HCT116 (cell line): Measurements from ENCODE around the gene VAV2. TPM values are rescaled to one million over a fixed set of nuclear protein-coding genes. Genes with fewer than 3 reads are reported as not detected.

Source experiments
- ATAC-seq: fragments of 200-7000 bp; cut with Tn5 transposase; 2 replicates; pipeline ENCODE4 v1.9.1; 2020; ENCODE audit warnings: mild to moderate bottlenecking, moderate library complexity
- BruUV-seq: library from RNA; stranded (reverse); fragments of 400-500 nt; replicated peaks from 2 replicates; lab custom pipeline; 2021; lab: Mats Ljungman, UMichigan
- CTCF ChIA-PET: fragments of 300-600 bp; sonication (Branson Sonifier 250); formaldehyde crosslinking; loops from one replicate; lab custom pipeline; 2021; ENCODE audit warnings: antibody characterized with exemption; lab: Charles Lee
- POLR2A ChIA-PET: fragments of 300-600, 350-600 bp; sonication (Branson Sonifier 250); formaldehyde crosslinking; loops from one replicate; lab custom pipeline; 2021; ENCODE audit warnings: antibody characterized with exemption; lab: Charles Lee
- RAD21 ChIA-PET, 2 experiments: fragments of 300-600 bp; sonication (Branson Sonifier 250); formaldehyde crosslinking; loops; one replicate each; lab custom pipeline; 2023; ENCODE audit warnings: low total read pairs in 2 of 2; ENCODE audit not compliant: uncharacterized antibody in 2 of 2, unreplicated experiment in 2 of 2, low non-redundant PET in 1 of 2; lab: Charles Lee
- DNase-seq: peaks from one replicate; pipeline ENCODE4 v3.0.0-alpha.2; 2010; ENCODE audit warnings: low read depth, low spot score
- H2AFZ ChIP-seq: fragments of 200-600 bp; shearing (Covaris generic), sonication (generic); 2 replicates; pipeline ENCODE4 v1.6.1; 2017; ENCODE audit warnings: low read depth, mixed run types, mixed read lengths, antibody characterized with exemption, low read length; ENCODE audit not compliant: poor library complexity, severe bottlenecking
- H3K27ac ChIP-seq: 2 replicates; pipeline ENCODE4 v1.5.1; 2012; ENCODE audit warnings: low read depth, low read length
- H3K27me3 ChIP-seq: fragments of 200-600 bp; sonication (generic); 2 replicates; pipeline ENCODE4 v1.6.1; 2016; ENCODE audit warnings: mixed run types, low read length, mixed read lengths; ENCODE audit not compliant: insufficient read depth
- H3K36me3 ChIP-seq, 2 experiments: fragments of 200-500 bp in 1 of 2; fragments of 200-600 bp in 1 of 2; sonication (Bioruptor generic) in 1 of 2; sonication (generic) in 1 of 2; 2 replicates each; pipeline versions ENCODE4 v1.5.1 to v1.6.1; 2014 to 2016; ENCODE audit warnings: low read length in 2 of 2, inconsistent platforms in 1 of 2, mixed read lengths in 1 of 2, mixed run types in 1 of 2; ENCODE audit not compliant: insufficient read depth in 2 of 2, control insufficient read depth in 1 of 2
- H3K4me1 ChIP-seq, 2 experiments: fragments of 200-600 bp in 1 of 2; sonication (generic) in 1 of 2; 2 replicates each; pipeline versions ENCODE4 v1.5.1 to v1.6.1; 2012 to 2017; ENCODE audit warnings: low read length in 2 of 2, inconsistent platforms in 1 of 2, mild to moderate bottlenecking in 1 of 2, mixed read lengths in 1 of 2, mixed run types in 1 of 2, moderate library complexity in 1 of 2; ENCODE audit not compliant: insufficient read depth in 2 of 2, control insufficient read depth in 1 of 2
- H3K4me2 ChIP-seq: fragments of 200-600 bp; sonication (generic); 2 replicates; pipeline ENCODE4 v1.6.1; 2017; ENCODE audit warnings: mixed run types, low read length, mixed read lengths
- H3K4me3 ChIP-seq, 2 experiments: fragments of 200-600 bp in 1 of 2; sonication (generic) in 1 of 2; replicated peaks in 1 of 2; 2 replicates each; pipeline ENCODE4 v1.5.1; 2011 to 2016; ENCODE audit warnings: low read length in 2 of 2, control low read depth in 1 of 2, low read depth in 1 of 2, mild to moderate bottlenecking in 1 of 2, mixed read lengths in 1 of 2, mixed run types in 1 of 2
- H3K79me2 ChIP-seq: fragments of 200-600 bp; sonication (generic); 2 replicates; pipeline ENCODE4 v1.6.1; 2017; ENCODE audit warnings: mild to moderate bottlenecking, mixed run types, low read length, moderate library complexity, mixed read lengths; ENCODE audit not compliant: insufficient read depth
- H3K9ac ChIP-seq: fragments of 200-600 bp; sonication (generic); 2 replicates; pipeline ENCODE4 v1.6.1; 2016; ENCODE audit warnings: low read length, mixed read lengths
- H3K9me2 ChIP-seq: fragments of 200-600 bp; sonication (generic), shearing (Covaris generic); 2 replicates; pipeline ENCODE4 v1.6.1; 2017; ENCODE audit warnings: mixed run types, mild to moderate bottlenecking, moderate library complexity; ENCODE audit not compliant: insufficient read depth
- H3K9me3 ChIP-seq, 2 experiments: fragments of 200-500 bp in 1 of 2; fragments of 200-600 bp in 1 of 2; sonication (Bioruptor generic) in 1 of 2; sonication (generic) in 1 of 2; 2 replicates each; pipeline ENCODE4 v1.6.1; 2014 to 2017; ENCODE audit warnings: low read length in 2 of 2, mixed read lengths in 2 of 2, inconsistent platforms in 1 of 2, low read depth in 1 of 2, mild to moderate bottlenecking in 1 of 2, mixed run types in 1 of 2, moderate library complexity in 1 of 2; ENCODE audit not compliant: control insufficient read depth in 1 of 2, insufficient read depth in 1 of 2
- H4K20me1 ChIP-seq: fragments of 200-600 bp; sonication (generic), shearing (Covaris generic); 2 replicates; pipeline ENCODE4 v1.6.1; 2017; ENCODE audit warnings: mixed run types, mild to moderate bottlenecking, moderate library complexity; ENCODE audit not compliant: insufficient read depth
- CBX3 ChIP-seq: IDR thresholded peaks from 2 replicates; pipeline ENCODE4 v1.6.1; 2012; ENCODE audit warnings: low read depth
- CEBPB ChIP-seq: IDR thresholded peaks from 2 replicates; pipeline ENCODE4 v1.6.1; 2012; ENCODE audit warnings: low read depth
- EGR1 ChIP-seq: IDR thresholded peaks from 2 replicates; pipeline ENCODE4 v1.6.1; 2012; ENCODE audit warnings: low read depth
- ELF1 ChIP-seq: IDR thresholded peaks from 2 replicates; pipeline ENCODE4 v1.6.1; 2012; ENCODE audit warnings: low read depth, borderline replicate concordance
- EZH2phosphoT487 ChIP-seq: fragments of 200-600 bp; IDR thresholded peaks from 2 replicates; pipeline ENCODE4 v1.6.1; 2018; ENCODE audit warnings: antibody characterized with exemption, borderline replicate concordance
- FOSL1 ChIP-seq: IDR thresholded peaks from 2 replicates; pipeline ENCODE4 v1.6.1; 2012; ENCODE audit warnings: low read depth
- POLR2A ChIP-seq: IDR thresholded peaks from 2 replicates; pipeline ENCODE4 v1.7.0; 2011; ENCODE audit warnings: borderline replicate concordance; ENCODE audit not compliant: insufficient read depth, insufficient read length; ENCODE audit errors: extremely low read depth
- POLR2AphosphoS5 ChIP-seq: IDR thresholded peaks from 2 replicates; pipeline ENCODE4 v1.6.1; 2011; ENCODE audit warnings: mild to moderate bottlenecking, low read depth, low read length, moderate library complexity
- SIN3A ChIP-seq: IDR thresholded peaks from 2 replicates; pipeline ENCODE4 v1.6.1; 2012; ENCODE audit warnings: low read depth
- SP1 ChIP-seq: IDR thresholded peaks from 2 replicates; pipeline ENCODE4 v1.6.1; 2012; ENCODE audit warnings: low read depth
- SRF ChIP-seq: IDR thresholded peaks from 2 replicates; pipeline ENCODE4 v1.6.1; 2012; ENCODE audit warnings: low read depth
- TCF7L2 ChIP-seq: IDR thresholded peaks from 2 replicates; pipeline ENCODE4 v1.7.0; 2011; ENCODE audit warnings: borderline replicate concordance, inconsistent platforms; ENCODE audit not compliant: insufficient read depth, insufficient read length; ENCODE audit errors: extremely low read depth
- YY1 ChIP-seq: IDR thresholded peaks from 2 replicates; pipeline ENCODE4 v1.6.1; 2011; ENCODE audit warnings: low read length, low read depth, moderate library complexity, mild to moderate bottlenecking; ENCODE audit not compliant: insufficient replicate concordance; ENCODE audit errors: extremely low read depth
- ZFX ChIP-seq: fragments of 450-650 bp; IDR thresholded peaks from 2 replicates; pipeline ENCODE4 v1.6.1; 2017
- ZNF274 ChIP-seq: fragments of 200-500 bp; sonication (Bioruptor generic); IDR thresholded peaks from 2 replicates; pipeline ENCODE4 v1.6.1; 2014; ENCODE audit warnings: mild to moderate bottlenecking, low read depth, low read length, inconsistent platforms
- intact Hi-C: fragments of 100-400 bp; cut with micrococcal nuclease; formaldehyde crosslinking; loops from 2 replicates; pipeline ENCODE4 v1.10.0; 2022
- total RNA-seq: library from RNA; stranded (reverse); gene quantifications from one replicate; pipeline ENCODE4 v1.2.1, GENCODE V29; 2021; ENCODE audit not compliant: unreplicated experiment
- TF ChIP-seq, protein P1 (sequence below): IDR thresholded peaks from 2 replicates; pipeline ENCODE4 v1.6.1; 2012

VAV2 gene
- total RNA-seq, 1 experiment from 2014 or later: 33.2 TPM

DNA sequence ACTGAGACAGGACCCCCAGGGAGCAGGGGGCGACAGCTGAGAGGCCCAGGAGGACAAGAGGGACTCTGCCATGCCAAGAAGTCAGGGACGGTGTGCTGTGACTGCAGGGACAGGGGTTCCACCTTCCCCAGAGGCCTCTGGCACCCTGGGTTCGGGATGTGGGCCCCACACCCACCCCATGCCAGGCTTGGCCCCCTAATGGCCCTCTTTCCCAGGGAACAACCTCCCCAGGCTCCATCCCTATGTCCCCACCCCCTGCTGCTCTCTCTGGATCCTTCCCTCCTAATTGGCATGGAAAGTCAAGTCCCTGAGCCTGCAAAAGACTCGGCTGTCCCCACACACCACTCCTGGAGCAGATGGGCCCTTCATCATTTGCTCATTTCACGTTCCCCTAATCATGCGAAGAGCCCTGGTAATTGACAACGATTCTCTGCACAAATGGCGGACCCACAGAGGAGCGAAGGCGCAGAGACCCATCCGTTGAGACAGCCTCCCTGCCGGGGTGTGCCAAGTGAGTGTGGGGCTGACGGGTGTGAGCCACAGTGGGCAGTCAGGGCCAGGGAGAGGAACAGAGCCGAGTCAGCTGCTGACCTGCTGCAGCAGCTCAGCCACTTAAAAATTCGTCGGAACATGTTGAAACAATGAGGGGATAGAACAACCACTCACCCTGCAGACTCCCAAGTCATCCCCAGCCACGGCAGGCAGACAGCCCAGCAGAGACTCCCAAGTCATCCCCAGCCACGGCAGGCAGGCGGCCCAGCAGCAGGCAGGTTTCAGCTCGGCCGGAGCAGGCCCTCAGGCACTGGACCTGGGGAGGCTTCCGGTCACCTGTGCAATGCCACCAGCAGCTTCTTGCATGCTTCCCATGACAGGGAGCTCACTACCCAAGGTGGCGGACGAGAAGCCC lies 109.0 kb downstream of the VAV2 start (continued):
- TF ChIP-seq YY1 (no peak), ZFX (no peak), POLR2AphosphoS5 (no peak), ELF1 (no peak)
- TF ChIP-seq, all 23 proteins: peak for 0

DNA sequence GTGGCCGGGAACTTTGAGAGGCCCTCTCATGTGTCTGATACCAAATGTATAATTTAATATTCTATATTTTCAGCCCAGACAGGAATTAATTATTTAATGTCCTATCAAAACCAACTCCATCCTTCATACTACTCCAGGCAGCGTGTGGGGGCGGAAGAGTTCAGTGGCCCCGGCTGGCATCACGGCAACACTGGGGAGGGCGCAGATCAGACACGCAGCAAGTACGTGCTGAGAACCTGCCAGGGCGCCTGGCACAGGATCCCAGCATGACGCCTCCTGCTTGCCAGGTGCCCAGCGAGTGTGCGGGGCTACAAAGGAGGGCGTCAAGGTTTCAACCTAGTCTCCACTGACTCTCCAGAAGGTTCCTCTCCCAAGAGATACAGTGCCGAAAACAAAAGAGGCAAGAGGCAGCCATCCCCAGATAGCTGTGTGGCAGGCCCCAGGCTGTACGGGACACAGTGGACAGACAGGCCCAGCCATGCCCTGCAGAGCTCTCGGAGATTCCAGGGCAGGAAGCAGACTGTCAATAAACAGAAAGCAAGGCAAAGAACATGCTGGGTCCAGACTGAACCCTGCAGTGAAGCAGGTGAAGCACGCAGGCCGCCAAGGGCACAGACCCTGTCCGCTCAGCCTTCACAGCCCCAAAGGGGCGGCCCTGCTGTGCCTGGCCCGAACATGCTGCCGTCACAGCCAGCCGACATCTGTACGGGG lies 110.3 kb downstream of the VAV2 start:
- POLR2A ChIA-PET: no interaction called here
- RAD21 ChIA-PET: no interaction called here
- CTCF ChIA-PET: no interaction called here
- peaks cover 21% of the 10 kb centered on the region; the same call in 1 of the 2 replicates for H3K79me2 ChIP-seq
- H3K9me2 ChIP-seq: no peaks in the 10 kb centered on the region
- no peak for ATAC-seq
- H3K9ac ChIP-seq: no peak overlapping the region
- peaks cover 18 to 19% of the 10 kb centered on the region in 2 experiments; a peak in 3 of 4 replicates for H3K4me1 ChIP-seq
- H3K27me3 ChIP-seq: no peaks in the 10 kb centered on the region
- no peak overlapping the region for H2AFZ ChIP-seq
- no peaks in the 10 kb centered on the region for H4K20me1 ChIP-seq
- intact Hi-C loops: no loop called here
- no peaks in the 10 kb centered on the region for H3K9me3 ChIP-seq
- no peak overlapping the region for H3K4me2 ChIP-seq
- no peak overlapping the region for H3K4me3 ChIP-seq
- no peaks in the 10 kb centered on the region for H3K36me3 ChIP-seq
- no peak for DNase-seq
- TF ChIP-seq FOSL1: no peak
- no peak for TF ChIP-seq SIN3A
- TF ChIP-seq EGR1: no peak
- TF ChIP-seq POLR2AphosphoS5: no peak
- TF ChIP-seq SP1: no peak
- TF ChIP-seq CBX3: no peak
- TF ChIP-seq SRF: no peak
- no peak for TF ChIP-seq YY1
- TF ChIP-seq ZNF274: no peak
- no peak for TF ChIP-seq TCF7L2
- no peak for TF ChIP-seq CEBPB
- TF ChIP-seq, protein P1, sequence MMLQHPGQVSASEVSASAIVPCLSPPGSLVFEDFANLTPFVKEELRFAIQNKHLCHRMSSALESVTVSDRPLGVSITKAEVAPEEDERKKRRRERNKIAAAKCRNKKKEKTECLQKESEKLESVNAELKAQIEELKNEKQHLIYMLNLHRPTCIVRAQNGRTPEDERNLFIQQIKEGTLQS: no peak
- TF ChIP-seq POLR2A: no peak
- no peak for TF ChIP-seq EZH2phosphoT487
- BruUV-seq: no TSS peak
- H3K27ac ChIP-seq: peak overlapping the region; percentile 3; the same call in 1 of the 2 replicates
